ENCODE measurements around the gene RNF180. TPM values are rescaled to one million over a fixed set of nuclear protein-coding genes. Genes with fewer than 3 reads are reported as not detected.

Gene RNF180
- total RNA-seq = not detected in 2 replicates
- 0.09 TPM for total RNA-seq (2013)
- polyA plus RNA-seq = not detected in 2 replicates
- polyA minus RNA-seq = not detected in 2 replicates

DNA sequence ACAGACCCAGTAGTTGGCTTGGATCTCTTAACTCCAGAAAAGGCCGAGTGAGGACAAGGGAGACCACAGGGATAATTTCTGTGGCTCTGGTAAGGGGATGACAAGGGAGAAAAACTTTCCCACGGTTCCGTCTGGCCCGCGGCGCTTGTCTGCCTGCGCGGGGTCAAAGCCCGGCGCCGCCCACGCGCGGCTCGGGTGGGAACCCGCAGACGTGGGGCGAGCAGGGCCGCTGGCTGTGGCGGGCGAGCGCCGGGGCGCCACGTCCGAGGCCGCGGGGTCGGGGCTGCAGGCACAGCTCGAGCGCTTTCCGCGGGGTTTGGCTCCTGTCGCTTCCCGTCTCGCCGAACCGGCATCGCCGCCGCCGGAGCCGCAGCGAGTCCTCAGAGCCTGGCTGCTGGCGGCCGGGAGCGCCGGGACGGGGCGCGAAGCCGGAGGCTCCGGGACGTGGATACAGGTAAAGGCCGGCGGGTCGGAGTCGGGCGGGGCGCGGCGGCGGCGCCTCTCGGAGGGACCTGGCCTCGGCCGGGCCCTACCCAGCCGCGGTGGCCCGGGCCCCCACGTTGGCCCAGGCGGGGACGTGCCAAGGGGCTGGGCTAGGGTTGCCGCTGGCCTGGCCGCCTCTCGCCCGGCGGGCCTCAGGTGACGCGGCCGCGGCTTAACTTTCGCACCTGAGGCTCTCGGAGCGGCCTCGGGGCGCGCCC lies at the start of gene RNF180:
Gene RNF180, plus strand, starts transcription at position 344 of the 701 bp plus-strand sequence. CDS start 34,965 bp downstream, outside the sequence.
- Histone ChIP-seq H3K79me2 (ENCODE audit: control insufficient read depth, insufficient read depth, low read length) (no peaks in the 10 kb centered on the region), H3K9me3 (ENCODE audit: control extremely low read depth in 1 of 3, control insufficient read depth in 2 of 3, insufficient read depth in 1 of 3, low read length in 2 of 3) (peaks cover 0 to 4% (median 0%) of the 10 kb centered on the region in 3 donors), H3K27ac (ENCODE audit: low read length in 2 of 2) (no peak within 1 kb of the TSS), H2AFZ (ENCODE audit: insufficient read depth, low read depth, low read length, poor library complexity, severe bottlenecking) (peak within 1 kb of the TSS; percentile 43), H3K4me3 (ENCODE audit: control extremely low read depth in 1 of 5, extremely low read depth in 1 of 5, insufficient read depth in 1 of 5, low read depth in 2 of 5, low read length in 4 of 5) (peak within 1 kb of the TSS in 2 of 5 experiments; percentile 19 to 23), H3K9ac (ENCODE audit: low read length) (no peak within 1 kb of the TSS), H4K20me1 (ENCODE audit: control insufficient read depth, insufficient read depth, low read length, poor library complexity, severe bottlenecking) (no peaks in the 10 kb centered on the region), H3K36me3 (replicated peaks in 1 of 2; ENCODE audit: control extremely low read depth in 1 of 2, control insufficient read depth in 1 of 2, extremely low read depth in 1 of 2, insufficient read depth in 2 of 2, low read length in 1 of 2) (no peaks in the 10 kb centered on the region), H3K4me1 (ENCODE audit: control insufficient read depth in 2 of 2, insufficient read depth in 2 of 2, low read length in 2 of 2) (peaks cover 5 to 9% of the 10 kb centered on the region in 2 donors), H3K4me2 (replicated peaks; ENCODE audit: low read depth, low read length, poor library complexity, severe bottlenecking) (peak within 1 kb of the TSS; percentile 55), H3K27me3 (replicated peaks in 1 of 4; ENCODE audit: control extremely low read depth in 1 of 4, control insufficient read depth in 3 of 4, insufficient read depth in 4 of 4, low read length in 3 of 4) (peaks cover 0 to 22% (median 18%) of the 10 kb centered on the region in 4 experiments)
- intact Hi-C loops (cut with micrococcal nuclease) = no loop called here
- TF ChIP-seq, protein P1, sequence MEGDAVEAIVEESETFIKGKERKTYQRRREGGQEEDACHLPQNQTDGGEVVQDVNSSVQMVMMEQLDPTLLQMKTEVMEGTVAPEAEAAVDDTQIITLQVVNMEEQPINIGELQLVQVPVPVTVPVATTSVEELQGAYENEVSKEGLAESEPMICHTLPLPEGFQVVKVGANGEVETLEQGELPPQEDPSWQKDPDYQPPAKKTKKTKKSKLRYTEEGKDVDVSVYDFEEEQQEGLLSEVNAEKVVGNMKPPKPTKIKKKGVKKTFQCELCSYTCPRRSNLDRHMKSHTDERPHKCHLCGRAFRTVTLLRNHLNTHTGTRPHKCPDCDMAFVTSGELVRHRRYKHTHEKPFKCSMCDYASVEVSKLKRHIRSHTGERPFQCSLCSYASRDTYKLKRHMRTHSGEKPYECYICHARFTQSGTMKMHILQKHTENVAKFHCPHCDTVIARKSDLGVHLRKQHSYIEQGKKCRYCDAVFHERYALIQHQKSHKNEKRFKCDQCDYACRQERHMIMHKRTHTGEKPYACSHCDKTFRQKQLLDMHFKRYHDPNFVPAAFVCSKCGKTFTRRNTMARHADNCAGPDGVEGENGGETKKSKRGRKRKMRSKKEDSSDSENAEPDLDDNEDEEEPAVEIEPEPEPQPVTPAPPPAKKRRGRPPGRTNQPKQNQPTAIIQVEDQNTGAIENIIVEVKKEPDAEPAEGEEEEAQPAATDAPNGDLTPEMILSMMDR (IDR thresholded peaks at IDR 0.05) = no peak
- TF ChIP-seq EZH2 (IDR thresholded peaks at IDR 0.05; ENCODE audit: borderline replicate concordance, insufficient read depth, low read depth, low read length, poor library complexity, severe bottlenecking) = no peak
- Mint-ChIP-seq H3K4me3 (peak within 1 kb of the TSS; percentile 68), H3K27ac (no peak within 1 kb of the TSS), H3K4me1 (peaks cover 13% of the 10 kb centered on the region), H3K27me3 (peaks cover 30% of the 10 kb centered on the region), H3K9me3 (ENCODE audit: insufficient read depth) (peaks cover 5% of the 10 kb centered on the region)
- ChIA-PET POLR2A (no interaction called here), CTCF (no interaction called here)
- WGBS (ENCODE audit: insufficient coverage) = 6% methylated on average over 88 of the region's 88 CpGs
- DNase-seq (peak; percentile 10), ATAC-seq (ENCODE audit: low read depth) (peak; percentile 33)

- intact Hi-C loops (cut with micrococcal nuclease) = no loop called here
- Histone ChIP-seq H3K27ac (ENCODE audit: low read length in 2 of 2) (no peak overlapping the region), H3K4me2 (replicated peaks; ENCODE audit: low read depth, low read length, poor library complexity, severe bottlenecking) (no peak overlapping the region), H3K9me3 (ENCODE audit: control extremely low read depth in 1 of 3, control insufficient read depth in 2 of 3, insufficient read depth in 1 of 3, low read length in 2 of 3) (no peaks in the 10 kb centered on the region), H3K4me1 (ENCODE audit: control insufficient read depth in 2 of 2, insufficient read depth in 2 of 2, low read length in 2 of 2) (no peaks in the 10 kb centered on the region), H3K27me3 (replicated peaks in 1 of 4; ENCODE audit: control extremely low read depth in 1 of 4, control insufficient read depth in 3 of 4, insufficient read depth in 4 of 4, low read length in 3 of 4) (no peaks in the 10 kb centered on the region), H3K79me2 (ENCODE audit: control insufficient read depth, insufficient read depth, low read length) (no peaks in the 10 kb centered on the region), H3K4me3 (ENCODE audit: control extremely low read depth in 1 of 5, extremely low read depth in 1 of 5, insufficient read depth in 1 of 5, low read depth in 2 of 5, low read length in 4 of 5) (no peak overlapping the region), H3K9ac (ENCODE audit: low read length) (no peak overlapping the region), H2AFZ (ENCODE audit: insufficient read depth, low read depth, low read length, poor library complexity, severe bottlenecking) (no peak overlapping the region), H4K20me1 (ENCODE audit: control insufficient read depth, insufficient read depth, low read length, poor library complexity, severe bottlenecking) (no peaks in the 10 kb centered on the region), H3K36me3 (replicated peaks in 1 of 2; ENCODE audit: control extremely low read depth in 1 of 2, control insufficient read depth in 1 of 2, extremely low read depth in 1 of 2, insufficient read depth in 2 of 2, low read length in 1 of 2) (no peaks in the 10 kb centered on the region)
- WGBS (ENCODE audit: insufficient coverage) = no CpG with 5 or more reads among the region's 1 CpG
- ChIA-PET CTCF (no interaction called here), POLR2A (no interaction called here)
- ATAC-seq (ENCODE audit: low read depth) (no peak), DNase-seq (no peak)
- TF ChIP-seq, protein P1 (IDR thresholded peaks at IDR 0.05) = no peak
- no peak for TF ChIP-seq EZH2 (IDR thresholded peaks at IDR 0.05; ENCODE audit: borderline replicate concordance, insufficient read depth, low read depth, low read length, poor library complexity, severe bottlenecking)
- no peaks in the 10 kb centered on the region for H3K27me3 Mint-ChIP-seq
- H3K4me1 Mint-ChIP-seq = no peaks in the 10 kb centered on the region
- H3K4me3 Mint-ChIP-seq = no peak overlapping the region
- no peaks in the 10 kb centered on the region for H3K9me3 Mint-ChIP-seq (ENCODE audit: insufficient read depth)
- H3K27ac Mint-ChIP-seq = no peak overlapping the region
These were observed 40.1 kb upstream of the RNF180 start for GRCh38 chr5:64125521-64125920.
